Osteoblast (primary cell): ENCODE results near the gene NRP2. TPM values are rescaled to one million over a fixed set of nuclear protein-coding genes. Genes with fewer than 3 reads are reported as not detected.
A peak's percentile ranks its signal among the peaks of the same experiment; 100 is the strongest.

Source experiments
- DNase-seq: peaks from one replicate; pipeline ENCODE4 v3.0.0; 2011; ENCODE audit warnings: low spot score, mixed read lengths; ENCODE audit not compliant: insufficient read length; ENCODE audit errors: missing footprints
- H2AFZ ChIP-seq: 2 replicates; pipeline ENCODE4 v1.6.0; 2011; ENCODE audit warnings: mild to moderate bottlenecking, low read length
- H3K27ac ChIP-seq: 2 replicates; pipeline ENCODE4 v1.5.1; 2011; ENCODE audit warnings: mild to moderate bottlenecking, low read depth, low read length, moderate library complexity
- H3K27me3 ChIP-seq: 2 replicates; pipeline ENCODE4 v1.6.0; 2012; ENCODE audit warnings: mild to moderate bottlenecking, control low read depth, inconsistent platforms, low read length, moderate library complexity; ENCODE audit not compliant: insufficient read depth
- H3K36me3 ChIP-seq: 2 replicates; pipeline ENCODE4 v1.5.1; 2011; ENCODE audit warnings: mild to moderate bottlenecking, low read length, control low read depth, moderate library complexity; ENCODE audit not compliant: insufficient read depth
- H3K4me1 ChIP-seq: 2 replicates; pipeline ENCODE4 v1.5.1; 2011; ENCODE audit warnings: mild to moderate bottlenecking, low read length, control low read depth, moderate library complexity; ENCODE audit not compliant: insufficient read depth
- H3K4me2 ChIP-seq: 2 replicates; pipeline ENCODE4 v1.6.0; 2011; ENCODE audit warnings: mild to moderate bottlenecking, low read length; ENCODE audit not compliant: insufficient read depth
- H3K4me3 ChIP-seq: fragments of 200-600 bp; sonication (generic); 3 replicates; pipeline ENCODE4 v1.5.1; 2012; ENCODE audit warnings: mild to moderate bottlenecking, low read length, inconsistent platforms; ENCODE audit not compliant: insufficient read depth
- H3K79me2 ChIP-seq: 2 replicates; pipeline ENCODE4 v1.6.0; 2012; ENCODE audit warnings: mild to moderate bottlenecking, low read length, control low read depth, inconsistent platforms; ENCODE audit not compliant: insufficient read depth
- H3K9me3 ChIP-seq: 2 replicates; pipeline ENCODE4 v1.5.1; 2011; ENCODE audit warnings: low read depth, low read length, control low read depth
- H4K20me1 ChIP-seq: 2 replicates; pipeline ENCODE4 v1.6.0; 2012; ENCODE audit warnings: mild to moderate bottlenecking, low read length, control low read depth; ENCODE audit not compliant: insufficient read depth
- CTCF ChIP-seq: IDR thresholded peaks from 2 replicates; pipeline ENCODE4 v1.5.1; 2011; ENCODE audit warnings: mild to moderate bottlenecking, low read depth, low read length, moderate library complexity; ENCODE audit errors: extremely low read depth
- total RNA-seq: library from RNA; depleted of rRNA; stranded (reverse); fragments of >200 nt; gene quantifications from 2 replicates; pipeline ENCODE4 v1.2.3, GENCODE V29; 2012

Gene NRP2
- total RNA-seq, 1 donor: 183 TPM

- Histone ChIP-seq H3K36me3 (peaks cover 17% of the 10 kb centered on the region), H3K27ac (peak overlapping the region; percentile 98), H4K20me1 (no peaks in the 10 kb centered on the region), H3K79me2 (peaks cover 43% of the 10 kb centered on the region), H2AFZ (no peak overlapping the region), H3K4me1 (peaks cover 90% of the 10 kb centered on the region), H3K9me3 (no peaks in the 10 kb centered on the region), H3K4me2 (peak overlapping the region; percentile 8), H3K4me3 (no peak overlapping the region), H3K27me3 (no peaks in the 10 kb centered on the region)
- no peak for DNase-seq
- TF ChIP-seq CTCF: peak; percentile 46
Observed at GRCh38 chr2:205696331-205696926, 14.1 kb downstream of the NRP2 start.

- no peaks in the 10 kb centered on the region for H3K27me3 ChIP-seq
- H3K79me2 ChIP-seq: peaks cover 39% of the 10 kb centered on the region
- peak overlapping the region; percentile 98 for H3K27ac ChIP-seq
- no peaks in the 10 kb centered on the region for H4K20me1 ChIP-seq
- TF ChIP-seq CTCF: no peak
- H3K4me2 ChIP-seq: peak overlapping the region; percentile 5
- H3K36me3 ChIP-seq: peaks cover 17% of the 10 kb centered on the region
- peaks cover 90% of the 10 kb centered on the region for H3K4me1 ChIP-seq
- DNase-seq: no peak
- H3K9me3 ChIP-seq: no peaks in the 10 kb centered on the region
- H3K4me3 ChIP-seq: no peak overlapping the region
- no peak overlapping the region for H2AFZ ChIP-seq
Observed at GRCh38 chr2:205696927-205697441, 14.7 kb downstream of the NRP2 start.

- Histone ChIP-seq H3K27me3 (no peaks in the 10 kb centered on the region), H3K4me1 (peaks cover 97% of the 10 kb centered on the region), H3K27ac (peak overlapping the region; percentile 98), H2AFZ (no peak overlapping the region), H3K36me3 (peaks cover 28% of the 10 kb centered on the region), H3K9me3 (no peaks in the 10 kb centered on the region), H4K20me1 (no peaks in the 10 kb centered on the region), H3K79me2 (peaks cover 37% of the 10 kb centered on the region), H3K4me3 (no peak overlapping the region), H3K4me2 (peak overlapping the region; percentile 24)
- TF ChIP-seq CTCF: no peak
- DNase-seq: no peak
Observed at GRCh38 chr2:205698286-205699268, 16.3 kb downstream of the NRP2 start.
